NCI-H2029 treated with DMSO at 0.1 percent for 48 hours (cell line): Measurements from ENCODE around the gene DDX21.
"Not testable (repeated sequence)": the region's sequence is repeated elsewhere in the genome, so short reads cannot be mapped to it uniquely, and the experiment has no call there.

Source experiments
- DNase-seq: peaks from one replicate; lab custom pipeline; 2025; lab: John Stamatoyannopoulos, UW

DDX21 gene

GRCh38 chr10:68988530-68989316 lies 32.8 kb downstream of the DDX21 start, which contains the start of gene KIFBP:
Gene KIFBP, plus strand, starts transcription at chr10:68988803. Its CDS starts 30 bp downstream, at chr10:68988833.
- peak; percentile 53 for DNase-seq

- no peak for DNase-seq
Observed at GRCh38 chr10:68989317-68989990, 33.5 kb downstream of the DDX21 start.

- DNase-seq: no peak
Observed at GRCh38 chr10:68992636-68993440, 36.9 kb downstream of the DDX21 start.

GRCh38 chr10:68997211-68997610 lies 41.2 kb downstream of the DDX21 start:
- DNase-seq: no peak

GRCh38 chr10:69004821-69005220 lies 48.9 kb downstream of the DDX21 start:
- DNase-seq: no peak

- DNase-seq: no peak
Observed at GRCh38 chr10:69005704-69006485, 49.9 kb downstream of the DDX21 start.

- DNase-seq: no peak
Observed at GRCh38 chr10:69007260-69007659, 51.3 kb downstream of the DDX21 start.

GRCh38 chr10:69009360-69009759 lies 53.4 kb downstream of the DDX21 start:
- DNase-seq: no peak

GRCh38 chr10:69010151-69010640 lies 54.2 kb downstream of the DDX21 start:
- no peak for DNase-seq

GRCh38 chr10:69012778-69013177 lies 56.8 kb downstream of the DDX21 start:
- DNase-seq: not testable (repeated sequence)

GRCh38 chr10:69014171-69014570 lies 58.2 kb downstream of the DDX21 start:
- no peak for DNase-seq

- no peak for DNase-seq
Observed at GRCh38 chr10:69018613-69019012, 62.6 kb downstream of the DDX21 start.

- DNase-seq: no peak
Observed at GRCh38 chr10:69022611-69023010, 66.6 kb downstream of the DDX21 start.

GRCh38 chr10:69025370-69025896 lies 69.5 kb downstream of the DDX21 start:
- DNase-seq: no peak

GRCh38 chr10:69033256-69033655 lies 77.3 kb downstream of the DDX21 start:
- no peak for DNase-seq
